Measurements from ENCODE around the gene SUN3. TPM values are rescaled to one million over a fixed set of nuclear protein-coding genes. Genes with fewer than 3 reads are reported as not detected.

SUN3 gene
- total and polyA plus RNA-seq, 10 of the 15 experiments (the other 5 are each of a cell fraction or from before 2014, with no cell fraction given), result 0.29 to 0.48 TPM; not detected in 8

- H3K27me3 ChIP-seq (replicated peaks in 1 of 2; ENCODE audit: control insufficient read depth in 2 of 2, insufficient read depth in 2 of 2, low read length in 1 of 2), result no peaks in the 10 kb centered on the region
- peaks cover 5% of the 10 kb centered on the region for H3K4me1 ChIP-seq (ENCODE audit: control insufficient read depth, insufficient read depth, low read length)
- peak; percentile 93 for ATAC-seq
- BruUV-seq (replicated peaks), result no TSS peak
- in situ Hi-C loops (cut with MboI) (no loop called here), intact Hi-C loops (cut with micrococcal nuclease; ENCODE audit: unreplicated experiment) (loop anchor here (2.0 kb wide), 1 partner anchor 24 kb away; no protein-coding TSS in a partner anchor)
- ChIA-PET POLR2A (no interaction called here), RAD21 (ENCODE audit: unreplicated experiment) (interaction anchor here (0.8 to 1.0 kb wide), 3 partner anchors 9 to 703 kb away, joined by 3 to 6 read pairs (median 5); no protein-coding TSS in a partner anchor), CTCF (interaction anchor here (0.5 to 2.7 kb wide), 18 partner anchors 9 to 703 kb away, joined by 3 to 35 read pairs (median 3); partner anchors contain the start of gene PKD1L1), SMC1A (ENCODE audit: uncharacterized antibody, unreplicated experiment) (interaction anchor here (0.9 to 2.7 kb wide), 4 partner anchors 9 to 24 kb away, joined by 3 to 18 read pairs (median 6); partner anchors contain the start of gene PKD1L1)
- TF ChIP-seq YY1 (IDR thresholded peaks at IDR 0.05; ENCODE audit: low read depth, low read length), result peak; percentile 48; the same call in 1 of the 2 replicates
- peak; percentile 79 for TF ChIP-seq RAD21 (IDR thresholded peaks at IDR 0.05; ENCODE audit: insufficient read depth, low read depth, low read length)
- no peak for TF ChIP-seq HDGF (IDR thresholded peaks at IDR 0.05)
- no peak for TF ChIP-seq JUNB (IDR thresholded peaks at IDR 0.05)
- TF ChIP-seq ZBTB33 (IDR thresholded peaks at IDR 0.05), result no peak
- peak; percentile 60; the same call in 1 of the 2 replicates for TF ChIP-seq SMC3 (IDR thresholded peaks at IDR 0.05; ENCODE audit: borderline replicate concordance, low read length)
- TF ChIP-seq RUNX3 (IDR thresholded peaks at IDR 0.05; ENCODE audit: low read length), result peak; percentile 63; the same call in 1 of the 2 replicates
- TF ChIP-seq, protein P1, sequence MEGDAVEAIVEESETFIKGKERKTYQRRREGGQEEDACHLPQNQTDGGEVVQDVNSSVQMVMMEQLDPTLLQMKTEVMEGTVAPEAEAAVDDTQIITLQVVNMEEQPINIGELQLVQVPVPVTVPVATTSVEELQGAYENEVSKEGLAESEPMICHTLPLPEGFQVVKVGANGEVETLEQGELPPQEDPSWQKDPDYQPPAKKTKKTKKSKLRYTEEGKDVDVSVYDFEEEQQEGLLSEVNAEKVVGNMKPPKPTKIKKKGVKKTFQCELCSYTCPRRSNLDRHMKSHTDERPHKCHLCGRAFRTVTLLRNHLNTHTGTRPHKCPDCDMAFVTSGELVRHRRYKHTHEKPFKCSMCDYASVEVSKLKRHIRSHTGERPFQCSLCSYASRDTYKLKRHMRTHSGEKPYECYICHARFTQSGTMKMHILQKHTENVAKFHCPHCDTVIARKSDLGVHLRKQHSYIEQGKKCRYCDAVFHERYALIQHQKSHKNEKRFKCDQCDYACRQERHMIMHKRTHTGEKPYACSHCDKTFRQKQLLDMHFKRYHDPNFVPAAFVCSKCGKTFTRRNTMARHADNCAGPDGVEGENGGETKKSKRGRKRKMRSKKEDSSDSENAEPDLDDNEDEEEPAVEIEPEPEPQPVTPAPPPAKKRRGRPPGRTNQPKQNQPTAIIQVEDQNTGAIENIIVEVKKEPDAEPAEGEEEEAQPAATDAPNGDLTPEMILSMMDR (IDR thresholded peaks at IDR 0.05 in 2 of 3, conservative IDR thresholded peaks at IDR 0.05 in 1 of 3; ENCODE audit: control insufficient read depth in 2 of 3, extremely low read depth in 1 of 3, insufficient read depth in 1 of 3, low read depth in 3 of 3, low read length in 3 of 3), result peak; percentile 66 to 85 (median 78)
- no peak overlapping the region for H2AFZ ChIP-seq (ENCODE audit: control insufficient read depth, low read depth, low read length)
- no peaks in the 10 kb centered on the region for H3K79me2 ChIP-seq (ENCODE audit: control insufficient read depth, insufficient read depth, low read length)
- no peak overlapping the region for H3K4me2 ChIP-seq (ENCODE audit: control insufficient read depth, insufficient read depth)
- FAIRE-seq, result peak; percentile 93
- no peaks in the 10 kb centered on the region for H4K20me1 ChIP-seq (ENCODE audit: control insufficient read depth, insufficient read depth)
- DNase-seq (ENCODE audit: low read depth, low spot score), result no peak
- H3K9me3 ChIP-seq (replicated peaks; ENCODE audit: control insufficient read depth, insufficient read depth, low read length), result no peaks in the 10 kb centered on the region
- H3K9ac ChIP-seq (ENCODE audit: control insufficient read depth, insufficient read depth, low read length), result no peak overlapping the region
- H3K36me3 ChIP-seq (ENCODE audit: control insufficient read depth in 2 of 2, insufficient read depth in 2 of 2, low read length in 1 of 2), result peaks cover 12 to 22% of the 10 kb centered on the region in 2 experiments; a peak in 3 of 4 replicates
- no peak overlapping the region for H3K4me3 ChIP-seq
- H3K27ac ChIP-seq (ENCODE audit: control insufficient read depth, insufficient read depth), result no peak overlapping the region
- 69% methylated on average over 5 of the region's 5 CpGs for WGBS (ENCODE audit: insufficient coverage, insufficient replicate concordance, low lambda C conversion rate, missing lambda C conversion rate)
Measured at GRCh38 chr7:47968847-47969774, 59.8 kb downstream of the SUN3 start.

Measured in GM12878 (cell line).